B cell (primary cell): ENCODE data around the gene DNM2. TPM values are rescaled to one million over a fixed set of nuclear protein-coding genes. Genes with fewer than 3 reads are reported as not detected.
"Not testable (repeated sequence)": the region's sequence is repeated elsewhere in the genome, so short reads cannot be mapped to it uniquely, and the experiment has no call there.

Experiments
- ATAC-seq: fragments of 200-7000 bp; cut with Tn5 transposase; one replicate; pipeline ENCODE4 v1.10.0; 2021; ENCODE audit warnings: low read depth, mild to moderate bottlenecking, moderate number of reproducible peaks, moderate library complexity
- CTCF ChIA-PET: fragments of 350-600 bp; sonication (Branson Sonifier 250); formaldehyde crosslinking; loops from one replicate; lab custom pipeline; 2021; ENCODE audit warnings: antibody characterized with exemption, inconsistent platforms; lab: Charles Lee
- POLR2A ChIA-PET: fragments of 350-600 bp; sonication (Branson Sonifier 250); formaldehyde crosslinking; loops from one replicate; lab custom pipeline; 2021; ENCODE audit warnings: antibody characterized with exemption; lab: Charles Lee
- DNase-seq: peaks from one replicate; pipeline ENCODE4 v3.0.0; 2013
- H2AFZ ChIP-seq: 2 replicates; pipeline ENCODE4 v1.6.1; 2012; ENCODE audit warnings: mild to moderate bottlenecking, low read depth, low read length; ENCODE audit not compliant: insufficient read depth, poor library complexity, severe bottlenecking
- H3K27ac ChIP-seq, 2 donors: 1 replicate in 1 of 2; 2 replicates in 1 of 2; pipeline ENCODE4 v1.5.1; 2012 to 2013; ENCODE audit warnings: low read length in 2 of 2, mild to moderate bottlenecking in 2 of 2, moderate library complexity in 1 of 2
- H3K27me3 ChIP-seq, 4 experiments: fragments of 200-600 bp in 1 of 4; sonication (generic) in 1 of 4; replicated peaks in 1 of 4; 1 replicate in 2 of 4; 2 replicates in 2 of 4; pipeline versions ENCODE4 v1.6.1 to v1.7.0; 2013 to 2016; ENCODE audit warnings: low read length in 3 of 4, mild to moderate bottlenecking in 2 of 4, mixed read lengths in 1 of 4, moderate library complexity in 1 of 4; ENCODE audit not compliant: insufficient read depth in 4 of 4, control insufficient read depth in 3 of 4; ENCODE audit errors: control extremely low read depth in 1 of 4
- H3K36me3 ChIP-seq, 2 experiments: replicated peaks in 1 of 2; 1 replicate in 1 of 2; 2 replicates in 1 of 2; pipeline versions ENCODE4 v1.6.1 to v1.7.1; 2013; ENCODE audit warnings: low read length in 1 of 2; ENCODE audit not compliant: insufficient read depth in 2 of 2, control insufficient read depth in 1 of 2; ENCODE audit errors: control extremely low read depth in 1 of 2, extremely low read depth in 1 of 2
- H3K4me1 ChIP-seq, 2 donors: fragments of 200-600 bp in 1 of 2; sonication (generic) in 1 of 2; 1 replicate in 1 of 2; 2 replicates in 1 of 2; pipeline versions ENCODE4 v1.5.1 to v1.6.1; 2013 to 2017; ENCODE audit warnings: low read length in 2 of 2; ENCODE audit not compliant: control insufficient read depth in 2 of 2, insufficient read depth in 2 of 2
- H3K4me2 ChIP-seq: replicated peaks from 2 replicates; pipeline ENCODE3; 2012; ENCODE audit warnings: mild to moderate bottlenecking, low read depth, low read length; ENCODE audit not compliant: poor library complexity, severe bottlenecking
- H3K4me3 ChIP-seq, 5 experiments: fragments of 200-600 bp in 1 of 5; sonication (generic) in 1 of 5; 1 replicate in 3 of 5; 2 replicates in 2 of 5; pipeline versions ENCODE4 v1.5.1 to v1.7.0; 2011 to 2016; ENCODE audit warnings: low read length in 4 of 5, mild to moderate bottlenecking in 4 of 5, low read depth in 2 of 5, control low read depth in 1 of 5, moderate library complexity in 1 of 5; ENCODE audit not compliant: insufficient read depth in 1 of 5; ENCODE audit errors: control extremely low read depth in 1 of 5, extremely low read depth in 1 of 5
- H3K79me2 ChIP-seq: fragments of 200-600 bp; sonication (generic); one replicate; pipeline ENCODE4 v1.6.0; 2016; ENCODE audit warnings: low read length; ENCODE audit not compliant: control insufficient read depth, insufficient read depth
- H3K9ac ChIP-seq: fragments of 200-600 bp; sonication (generic); 2 replicates; pipeline ENCODE4 v1.6.1; 2017; ENCODE audit warnings: mild to moderate bottlenecking, low read length, moderate library complexity
- H3K9me3 ChIP-seq, 3 donors: one replicate each; pipeline versions ENCODE4 v1.6.1 to v1.7.1; 2013; ENCODE audit warnings: low read length in 2 of 3; ENCODE audit not compliant: control insufficient read depth in 2 of 3, insufficient read depth in 1 of 3; ENCODE audit errors: control extremely low read depth in 1 of 3
- H4K20me1 ChIP-seq: 2 replicates; pipeline ENCODE4 v1.6.0; 2012; ENCODE audit warnings: mild to moderate bottlenecking, low read length; ENCODE audit not compliant: insufficient read depth, control insufficient read depth, poor library complexity, severe bottlenecking
- H3K27ac Mint-ChIP-seq: one replicate; pipeline ENCODE4 v1.8.0; 2021; ENCODE audit warnings: mixed read lengths
- H3K27me3 Mint-ChIP-seq: one replicate; pipeline ENCODE4 v1.8.0; 2021; ENCODE audit warnings: mixed read lengths
- H3K4me1 Mint-ChIP-seq: one replicate; pipeline ENCODE4 v1.8.0; 2021; ENCODE audit warnings: mixed read lengths
- H3K4me3 Mint-ChIP-seq: one replicate; pipeline ENCODE4 v1.8.0; 2021; ENCODE audit warnings: mixed read lengths
- H3K9me3 Mint-ChIP-seq: one replicate; pipeline ENCODE4 v1.8.0; 2022; ENCODE audit warnings: mixed read lengths; ENCODE audit not compliant: insufficient read depth
- EZH2 ChIP-seq: IDR thresholded peaks from 2 replicates; pipeline ENCODE4 v1.6.1; 2012; ENCODE audit warnings: borderline replicate concordance, low read depth, mild to moderate bottlenecking, moderate library complexity, low read length; ENCODE audit not compliant: insufficient read depth, poor library complexity, severe bottlenecking
- WGBS: methylation state at CpG from one replicate; pipeline ENCODE4 v1.1.5; 2013; ENCODE audit warnings: missing lambda C conversion rate; ENCODE audit not compliant: insufficient coverage; 5-methylcytosine and 5-hydroxymethylcytosine counted together
- intact Hi-C: fragments of 100-400 bp; cut with micrococcal nuclease; formaldehyde crosslinking; loops from one replicate; pipeline ENCODE4 v1.10.0; 2022
- polyA plus RNA-seq: library from polyadenylated mRNA; depleted of rRNA; stranded (reverse); fragments of >200 nt; gene quantifications from 2 replicates; pipeline ENCODE4 v1.2.3, GENCODE V29; 2012
- total RNA-seq, 2 donors: library from RNA; stranded (reverse); fragments of 120-200 nt in 1 of 2; gene quantifications; 1 replicate in 1 of 2; 2 replicates in 1 of 2; pipeline versions ENCODE4 v1.2.3 to v1.2.4, GENCODE V29; 2013 to 2022
- TF ChIP-seq, protein P1 (sequence below): fragments of 200-600 bp; IDR thresholded peaks from one replicate; pipeline ENCODE4 v1.8.0; 2022; ENCODE audit warnings: antibody characterized with exemption, mild to moderate bottlenecking

Gene DNM2
- total and polyA plus RNA-seq, 2 donors (not counting 1 experiment from before 2014, with no cell fraction given), result 163 to 353 TPM

- H3K4me1 ChIP-seq, result peaks cover 29 to 62% of the 10 kb centered on the region in 2 donors
- no peak overlapping the region for H3K4me2 ChIP-seq
- peak overlapping the region in 1 of 2 donors; percentile 21 for H3K27ac ChIP-seq
- H3K9ac ChIP-seq, result no peak overlapping the region
- H3K4me1 Mint-ChIP-seq, result peaks cover 67% of the 10 kb centered on the region
- CTCF ChIA-PET, result interaction anchor here (0.7 kb wide), 1 partner anchor 13 kb away, joined by 3 read pairs; no protein-coding TSS in a partner anchor
- peak overlapping the region; percentile 20 for H3K27ac Mint-ChIP-seq
- no peak overlapping the region for H3K4me3 Mint-ChIP-seq
- DNase-seq, result no peak
- peaks cover 0 to 10% (median 0%) of the 10 kb centered on the region in 3 donors for H3K9me3 ChIP-seq
- no peaks in the 10 kb centered on the region for H3K36me3 ChIP-seq
- H3K4me3 ChIP-seq, result no peak overlapping the region
- peaks cover 99% of the 10 kb centered on the region for H3K79me2 ChIP-seq
- H2AFZ ChIP-seq, result no peak overlapping the region
- no peak for ATAC-seq
- TF ChIP-seq, protein P1, sequence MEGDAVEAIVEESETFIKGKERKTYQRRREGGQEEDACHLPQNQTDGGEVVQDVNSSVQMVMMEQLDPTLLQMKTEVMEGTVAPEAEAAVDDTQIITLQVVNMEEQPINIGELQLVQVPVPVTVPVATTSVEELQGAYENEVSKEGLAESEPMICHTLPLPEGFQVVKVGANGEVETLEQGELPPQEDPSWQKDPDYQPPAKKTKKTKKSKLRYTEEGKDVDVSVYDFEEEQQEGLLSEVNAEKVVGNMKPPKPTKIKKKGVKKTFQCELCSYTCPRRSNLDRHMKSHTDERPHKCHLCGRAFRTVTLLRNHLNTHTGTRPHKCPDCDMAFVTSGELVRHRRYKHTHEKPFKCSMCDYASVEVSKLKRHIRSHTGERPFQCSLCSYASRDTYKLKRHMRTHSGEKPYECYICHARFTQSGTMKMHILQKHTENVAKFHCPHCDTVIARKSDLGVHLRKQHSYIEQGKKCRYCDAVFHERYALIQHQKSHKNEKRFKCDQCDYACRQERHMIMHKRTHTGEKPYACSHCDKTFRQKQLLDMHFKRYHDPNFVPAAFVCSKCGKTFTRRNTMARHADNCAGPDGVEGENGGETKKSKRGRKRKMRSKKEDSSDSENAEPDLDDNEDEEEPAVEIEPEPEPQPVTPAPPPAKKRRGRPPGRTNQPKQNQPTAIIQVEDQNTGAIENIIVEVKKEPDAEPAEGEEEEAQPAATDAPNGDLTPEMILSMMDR, result no peak
- TF ChIP-seq EZH2, result no peak
- peaks cover 5% of the 10 kb centered on the region for H3K9me3 Mint-ChIP-seq
- H3K27me3 ChIP-seq, result no peaks in the 10 kb centered on the region
- H4K20me1 ChIP-seq, result peaks cover 86% of the 10 kb centered on the region
- H3K27me3 Mint-ChIP-seq, result no peaks in the 10 kb centered on the region
- POLR2A ChIA-PET, result interaction anchor here (0.6 kb wide), 1 partner anchor 32 kb away, joined by 3 read pairs; no protein-coding TSS in a partner anchor
- 87% methylated on average over 11 of the region's 11 CpGs for WGBS
- intact Hi-C loops, result no loop called here
These were observed 26.4 kb downstream of the DNM2 start for GRCh38 chr19:10744253-10744798.

- peaks cover 30 to 63% of the 10 kb centered on the region in 2 donors for H3K4me1 ChIP-seq
- H3K4me2 ChIP-seq, result no peak overlapping the region
- H3K36me3 ChIP-seq, result peaks cover 0 to 4% of the 10 kb centered on the region in 2 experiments
- WGBS, result 98% methylated on average over 12 of the region's 12 CpGs
- peak overlapping the region; percentile 37 for H3K27ac Mint-ChIP-seq
- peaks cover 99% of the 10 kb centered on the region for H3K79me2 ChIP-seq
- ATAC-seq (no peak), DNase-seq (no peak)
- ChIA-PET CTCF (interaction anchor here (0.6 to 1.1 kb wide), 3 partner anchors 13 to 27 kb away, joined by 3 to 4 read pairs (median 3); partner anchors contain the start of gene DNM2), POLR2A (interaction anchor here (0.6 kb wide), 2 partner anchors 13 to 32 kb away, joined by 3 to 4 read pairs; no protein-coding TSS in a partner anchor)
- peaks cover 86% of the 10 kb centered on the region for H4K20me1 ChIP-seq
- no peak overlapping the region for H2AFZ ChIP-seq
- no peaks in the 10 kb centered on the region for H3K27me3 Mint-ChIP-seq
- no peak overlapping the region for H3K9ac ChIP-seq
- TF ChIP-seq, protein P1, result no peak
- intact Hi-C loops, result no loop called here
- H3K4me3 ChIP-seq, result no peak overlapping the region
- H3K9me3 Mint-ChIP-seq, result peaks cover 5% of the 10 kb centered on the region
- H3K9me3 ChIP-seq, result peaks cover 0 to 6% (median 0%) of the 10 kb centered on the region in 3 donors
- H3K27me3 ChIP-seq, result no peaks in the 10 kb centered on the region
- no peak overlapping the region for H3K4me3 Mint-ChIP-seq
- H3K4me1 Mint-ChIP-seq, result peaks cover 68% of the 10 kb centered on the region
- peak overlapping the region in 1 of 2 donors; percentile 21 for H3K27ac ChIP-seq
These were observed 27.0 kb downstream of the DNM2 start for GRCh38 chr19:10744801-10745293.

DNA sequence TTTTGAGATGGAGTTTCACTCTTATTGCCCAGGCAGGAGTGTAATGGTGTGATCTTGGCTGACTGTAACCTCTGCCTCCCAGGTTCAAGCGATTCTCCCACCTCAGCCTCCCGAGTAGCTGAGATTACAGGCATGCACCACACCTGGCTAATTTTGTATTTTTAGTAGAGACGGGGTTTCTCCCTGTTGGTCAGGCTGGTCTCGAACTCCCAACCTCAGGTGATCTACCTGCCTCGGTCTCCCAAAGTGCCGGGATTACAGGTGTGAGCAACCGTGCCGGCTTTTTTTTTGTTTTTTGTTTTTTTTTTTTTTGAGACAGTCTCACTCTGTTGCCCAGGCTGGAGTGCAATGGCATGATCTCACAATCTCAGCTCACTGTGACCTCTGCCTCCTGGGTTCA is 28.6 kb downstream of the DNM2 start:
- intact Hi-C loops, H3K27ac ChIP-seq, H2AFZ ChIP-seq, H3K4me3 Mint-ChIP-seq, DNase-seq, H3K36me3 ChIP-seq, H3K9me3 Mint-ChIP-seq, ATAC-seq, H3K27me3 ChIP-seq, H3K4me2 ChIP-seq, H3K4me3 ChIP-seq, H3K27me3 Mint-ChIP-seq, H3K9me3 ChIP-seq, H3K9ac ChIP-seq, POLR2A ChIA-PET: not testable (repeated sequence)
- Mint-ChIP-seq H3K4me1 (peaks cover 70% of the 10 kb centered on the region), H3K27ac (peak overlapping the region; percentile 26)
- H4K20me1 ChIP-seq, result peaks cover 93% of the 10 kb centered on the region
- CTCF ChIA-PET, result interaction anchor here (0.6 kb wide), 1 partner anchor 533 kb away, joined by 4 read pairs; no protein-coding TSS in a partner anchor
- no CpG with 5 or more reads among the region's 8 CpGs for WGBS
- H3K4me1 ChIP-seq, result peaks cover 39 to 73% of the 10 kb centered on the region in 2 donors
- peaks cover 99% of the 10 kb centered on the region for H3K79me2 ChIP-seq
